ENCODE measurements around the gene FRMD4A. TPM values are rescaled to one million over a fixed set of nuclear protein-coding genes. Genes with fewer than 3 reads are reported as not detected.

The FRMD4A gene
- total RNA-seq, 1 experiment from 2014 or later: 19.6 TPM

DNA sequence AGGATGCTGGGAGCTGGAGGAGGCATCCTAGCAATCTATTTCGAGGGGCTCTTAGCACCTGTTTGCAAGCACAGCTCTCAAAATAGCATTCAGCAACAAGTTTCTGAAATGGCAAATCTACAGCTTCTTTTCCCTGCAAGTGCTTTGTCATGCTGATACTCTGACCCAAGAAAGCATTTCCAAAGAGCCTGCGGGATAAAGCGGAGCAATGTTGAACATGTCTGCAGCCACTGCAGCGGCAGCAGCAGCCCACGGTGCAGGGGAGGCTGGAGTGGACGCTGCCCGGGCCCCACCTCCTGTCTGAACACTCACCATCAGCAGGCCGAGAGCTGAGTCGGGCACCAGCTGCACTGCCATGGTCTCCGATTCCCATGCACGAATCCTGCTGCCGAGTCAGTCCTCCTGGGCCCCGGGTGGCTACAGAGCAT lies 964 bp downstream of the FRMD4A start:
- H2BK15ac ChIP-seq (ENCODE audit: low read depth, low read length): no peak overlapping the region
- no peaks in the 10 kb centered on the region for H3K9me3 ChIP-seq (ENCODE audit: control insufficient read depth, low read depth, low read length)
- H3K4me2 ChIP-seq (ENCODE audit: insufficient read depth, insufficient read length, low read length): peak overlapping the region; percentile 18
- H2BK20ac ChIP-seq (ENCODE audit: low read depth, low read length, poor library complexity, severe bottlenecking): no peak overlapping the region
- H2AFZ ChIP-seq (ENCODE audit: low read length): no peak overlapping the region
- no peak overlapping the region for H3K56ac ChIP-seq (ENCODE audit: insufficient read length, low read depth, low read length)
- no peaks in the 10 kb centered on the region for H3K27me3 ChIP-seq (ENCODE audit: insufficient read depth, low read length)
- peaks cover 43 to 44% of the 10 kb centered on the region in 2 experiments for H3K4me1 Mint-ChIP-seq
- no peak overlapping the region for H3K9ac ChIP-seq (ENCODE audit: extremely low read depth, insufficient read length, low read length)
- H3K23me2 ChIP-seq (ENCODE audit: insufficient read length, low read depth, low read length, poor library complexity, severe bottlenecking): no peaks in the 10 kb centered on the region
- no peak overlapping the region; the same call in 1 of the 2 replicates for H3K14ac ChIP-seq (ENCODE audit: insufficient read depth, low read length)
- no peak overlapping the region for H2BK12ac ChIP-seq (ENCODE audit: insufficient read length, low read depth, low read length)
- WGBS (ENCODE audit: extremely low coverage, insufficient read length, low lambda C conversion rate): no CpG with 5 or more reads among the region's 13 CpGs
- no peaks in the 10 kb centered on the region for H3K9me3 Mint-ChIP-seq
- H3K4me3 Mint-ChIP-seq: peak overlapping the region; percentile 9 to 61
- H4K5ac ChIP-seq (ENCODE audit: insufficient read length, low read depth, low read length): no peak overlapping the region
- no peaks in the 10 kb centered on the region for H3K36me3 Mint-ChIP-seq (ENCODE audit: insufficient read depth in 1 of 3, low read depth in 3 of 3)
- DNase-seq: peak; percentile 59
- no peaks in the 10 kb centered on the region for H3K79me2 ChIP-seq (ENCODE audit: insufficient read depth, low read length)
- no peak overlapping the region for H2BK5ac ChIP-seq (ENCODE audit: insufficient read length, low read length)
- H3K23ac ChIP-seq (ENCODE audit: insufficient read length, low read depth, low read length): no peak overlapping the region
- peak overlapping the region in 1 of 3 experiments; percentile 23; a peak in 2 of 7 replicates for H3K27ac Mint-ChIP-seq
- H3K79me1 ChIP-seq (ENCODE audit: insufficient read depth, low read depth, low read length, poor library complexity, severe bottlenecking): no peaks in the 10 kb centered on the region
- peaks cover 11% of the 10 kb centered on the region; the same call in 1 of the 2 replicates for H3K4me1 ChIP-seq (ENCODE audit: insufficient read depth, low read length)
- no peak overlapping the region for H2AK5ac ChIP-seq (ENCODE audit: insufficient read length, low read length)
- no peak overlapping the region for H3K18ac ChIP-seq (ENCODE audit: insufficient read length, low read depth, low read length)
- no peak overlapping the region for H3K4ac ChIP-seq (ENCODE audit: low read depth, low read length)
- no peak overlapping the region for H3K27ac ChIP-seq (ENCODE audit: insufficient read length, low read depth, low read length)
- TF ChIP-seq, protein P1, sequence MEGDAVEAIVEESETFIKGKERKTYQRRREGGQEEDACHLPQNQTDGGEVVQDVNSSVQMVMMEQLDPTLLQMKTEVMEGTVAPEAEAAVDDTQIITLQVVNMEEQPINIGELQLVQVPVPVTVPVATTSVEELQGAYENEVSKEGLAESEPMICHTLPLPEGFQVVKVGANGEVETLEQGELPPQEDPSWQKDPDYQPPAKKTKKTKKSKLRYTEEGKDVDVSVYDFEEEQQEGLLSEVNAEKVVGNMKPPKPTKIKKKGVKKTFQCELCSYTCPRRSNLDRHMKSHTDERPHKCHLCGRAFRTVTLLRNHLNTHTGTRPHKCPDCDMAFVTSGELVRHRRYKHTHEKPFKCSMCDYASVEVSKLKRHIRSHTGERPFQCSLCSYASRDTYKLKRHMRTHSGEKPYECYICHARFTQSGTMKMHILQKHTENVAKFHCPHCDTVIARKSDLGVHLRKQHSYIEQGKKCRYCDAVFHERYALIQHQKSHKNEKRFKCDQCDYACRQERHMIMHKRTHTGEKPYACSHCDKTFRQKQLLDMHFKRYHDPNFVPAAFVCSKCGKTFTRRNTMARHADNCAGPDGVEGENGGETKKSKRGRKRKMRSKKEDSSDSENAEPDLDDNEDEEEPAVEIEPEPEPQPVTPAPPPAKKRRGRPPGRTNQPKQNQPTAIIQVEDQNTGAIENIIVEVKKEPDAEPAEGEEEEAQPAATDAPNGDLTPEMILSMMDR (conservative IDR thresholded peaks at IDR 0.05): no peak
- no peak overlapping the region for H2BK120ac ChIP-seq (ENCODE audit: low read depth, low read length, poor library complexity, severe bottlenecking)
- H4K8ac ChIP-seq (replicated peaks; ENCODE audit: insufficient read length, low read depth, low read length): no peak overlapping the region
- no peaks in the 10 kb centered on the region for H3K27me3 Mint-ChIP-seq (ENCODE audit: low read depth)
- H4K91ac ChIP-seq (ENCODE audit: insufficient read length, low read depth, low read length): no peak overlapping the region
- no peak overlapping the region for H3T11ph ChIP-seq (ENCODE audit: low read length)
- no peaks in the 10 kb centered on the region for H4K20me1 ChIP-seq (ENCODE audit: control insufficient read depth, insufficient read depth, insufficient read length)

Data from H9 (cell line).